A673 (cell line): ENCODE measurements around the gene TSHB. TPM values are rescaled to one million over a fixed set of nuclear protein-coding genes. Genes with fewer than 3 reads are reported as not detected.

Source experiments
- BruUV-seq: library from RNA; stranded (reverse); fragments of 400-500 nt; replicated peaks from 2 replicates; lab custom pipeline; 2021; lab: Mats Ljungman, UMichigan
- CTCF ChIA-PET: fragments of 300-600 bp; sonication (Branson Sonifier 250); formaldehyde crosslinking; loops from one replicate; lab custom pipeline; 2022; ENCODE audit warnings: antibody characterized with exemption; lab: Charles Lee
- POLR2A ChIA-PET: fragments of 300-600 bp; sonication (Branson Sonifier 250); formaldehyde crosslinking; loops from one replicate; lab custom pipeline; 2022; ENCODE audit warnings: antibody characterized with exemption; ENCODE audit not compliant: low non-redundant PET; lab: Charles Lee
- DNase-seq: peaks from one replicate; pipeline ENCODE4 v3.0.0-alpha.2; 2015; ENCODE audit warnings: low spot score
- H3K27ac ChIP-seq: fragments of 200-600 bp; sonication (generic); 2 replicates; pipeline ENCODE4 v1.5.1; 2016; ENCODE audit warnings: mixed run types, low read depth, mild to moderate bottlenecking, mixed read lengths, antibody characterized with exemption, low read length; ENCODE audit not compliant: poor library complexity, severe bottlenecking
- H3K27me3 ChIP-seq: fragments of 200-600 bp; sonication (generic); replicated peaks from 2 replicates; pipeline ENCODE4 v1.6.1; 2017; ENCODE audit warnings: mixed run types, low read depth, mild to moderate bottlenecking, mixed read lengths, antibody characterized with exemption, low read length; ENCODE audit not compliant: insufficient read depth, poor library complexity
- H3K36me3 ChIP-seq: fragments of 200-600 bp; sonication (generic); 2 replicates; pipeline ENCODE4 v1.6.1; 2016; ENCODE audit warnings: mixed run types, mild to moderate bottlenecking, mixed read lengths, antibody characterized with exemption, low read length; ENCODE audit not compliant: insufficient read depth, poor library complexity, severe bottlenecking
- H3K4me1 ChIP-seq: fragments of 200-600 bp; sonication (generic); 2 replicates; pipeline ENCODE4 v1.6.1; 2017; ENCODE audit warnings: mixed run types, mild to moderate bottlenecking, mixed read lengths, antibody characterized with exemption, low read length; ENCODE audit not compliant: insufficient read depth, poor library complexity, severe bottlenecking
- H3K4me3 ChIP-seq: fragments of 200-600 bp; sonication (generic); 2 replicates; pipeline ENCODE4 v1.5.1; 2016; ENCODE audit warnings: low read depth, mixed run types, mild to moderate bottlenecking, mixed read lengths, low read length; ENCODE audit not compliant: poor library complexity, severe bottlenecking
- H3K9me3 ChIP-seq: fragments of 200-600 bp; sonication (generic); 2 replicates; pipeline ENCODE4 v1.6.1; 2016; ENCODE audit warnings: mixed run types, low read depth, mild to moderate bottlenecking, mixed read lengths, antibody characterized with exemption, low read length; ENCODE audit not compliant: poor library complexity, severe bottlenecking
- EZH2 ChIP-seq: fragments of 200-600 bp; sonication (generic); IDR thresholded peaks from 2 replicates; pipeline ENCODE4 v1.6.1; 2017; ENCODE audit warnings: borderline replicate concordance, low read depth, mild to moderate bottlenecking, mixed read lengths, antibody characterized with exemption, low read length; ENCODE audit not compliant: poor library complexity, severe bottlenecking
- intact Hi-C: fragments of 100-400 bp; cut with micrococcal nuclease; formaldehyde crosslinking; loops from one replicate; pipeline ENCODE4 v1.10.0; 2022; ENCODE audit not compliant: unreplicated experiment
- total RNA-seq: library from RNA; stranded (reverse); gene quantifications from 2 replicates; pipeline ENCODE4 v1.2.3, GENCODE V29; 2021
- TF ChIP-seq, protein P1 (sequence below): fragments of 300-800, 200-600 bp; sonication (generic); conservative IDR thresholded peaks from 2 replicates; pipeline ENCODE4 v1.5.1; 2017; ENCODE audit warnings: low read depth, mild to moderate bottlenecking, antibody characterized with exemption, low read length, moderate library complexity, mixed read lengths

The TSHB gene
- total RNA-seq, 1 experiment from 2014 or later, result not detected

DNA sequence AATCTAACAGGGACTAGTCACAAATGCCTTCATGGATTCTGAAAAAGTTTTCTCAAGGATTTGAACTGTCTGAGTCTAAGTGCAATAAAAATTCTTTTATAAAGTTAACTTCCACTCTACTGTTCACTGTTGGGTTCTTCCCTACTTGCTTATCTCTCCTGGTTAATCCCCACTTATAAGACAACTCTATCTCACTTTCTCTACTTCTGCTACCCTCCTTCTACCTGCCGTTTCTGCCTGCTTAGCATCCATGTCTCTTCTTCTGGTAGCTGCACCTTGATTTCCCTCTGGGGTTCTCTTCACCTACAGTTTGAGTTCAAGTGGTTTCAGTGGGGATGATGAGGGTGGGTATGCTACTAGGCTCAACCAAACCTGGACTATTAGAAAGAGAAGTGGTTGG is 6.0 kb downstream of the TSHB start:
- H3K27me3 ChIP-seq, result no peaks in the 10 kb centered on the region
- CTCF ChIA-PET, result no interaction called here
- BruUV-seq, result no TSS peak

DNA sequence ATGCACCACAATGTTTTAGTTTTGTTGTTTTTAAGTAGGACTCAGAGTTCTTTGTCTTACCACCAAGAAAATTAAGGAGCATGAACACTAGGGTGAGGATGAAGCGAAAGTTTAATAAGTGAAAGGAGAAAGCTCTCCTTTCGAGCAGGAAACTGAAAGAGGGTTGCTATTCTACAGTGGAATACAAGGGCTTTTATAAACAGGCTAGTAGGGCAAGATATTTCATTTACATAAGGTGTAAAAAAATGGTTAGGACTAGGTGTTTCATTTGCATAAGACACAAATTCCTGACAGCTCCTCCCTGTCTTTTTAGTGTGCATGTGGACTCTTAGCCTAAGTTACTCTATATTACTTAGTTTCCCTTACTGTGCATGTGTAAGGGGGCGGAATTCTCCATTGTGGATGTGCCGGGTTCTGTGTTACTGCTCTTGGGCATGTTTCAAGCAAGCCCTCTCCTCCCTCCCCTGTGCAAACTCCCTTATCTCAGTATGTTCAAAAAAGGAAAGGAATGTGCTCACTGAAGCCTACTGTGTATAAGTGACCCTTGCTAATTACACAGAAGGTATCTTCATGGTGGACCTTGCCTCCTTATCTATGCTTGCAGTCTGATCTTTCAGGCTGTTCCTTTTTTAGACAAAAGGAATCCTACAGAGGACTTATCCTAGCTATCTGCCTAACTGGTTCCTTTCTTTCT is 7.3 kb downstream of the TSHB start:
- CTCF ChIA-PET, result no interaction called here
- no peak overlapping the region for H3K27ac ChIP-seq
- intact Hi-C loops, result no loop called here
- no peak for DNase-seq
- BruUV-seq, result no TSS peak
- H3K36me3 ChIP-seq, result no peaks in the 10 kb centered on the region
- H3K27me3 ChIP-seq, result no peaks in the 10 kb centered on the region
- no peaks in the 10 kb centered on the region for H3K9me3 ChIP-seq
- TF ChIP-seq EZH2, result no peak
- TF ChIP-seq, protein P1, sequence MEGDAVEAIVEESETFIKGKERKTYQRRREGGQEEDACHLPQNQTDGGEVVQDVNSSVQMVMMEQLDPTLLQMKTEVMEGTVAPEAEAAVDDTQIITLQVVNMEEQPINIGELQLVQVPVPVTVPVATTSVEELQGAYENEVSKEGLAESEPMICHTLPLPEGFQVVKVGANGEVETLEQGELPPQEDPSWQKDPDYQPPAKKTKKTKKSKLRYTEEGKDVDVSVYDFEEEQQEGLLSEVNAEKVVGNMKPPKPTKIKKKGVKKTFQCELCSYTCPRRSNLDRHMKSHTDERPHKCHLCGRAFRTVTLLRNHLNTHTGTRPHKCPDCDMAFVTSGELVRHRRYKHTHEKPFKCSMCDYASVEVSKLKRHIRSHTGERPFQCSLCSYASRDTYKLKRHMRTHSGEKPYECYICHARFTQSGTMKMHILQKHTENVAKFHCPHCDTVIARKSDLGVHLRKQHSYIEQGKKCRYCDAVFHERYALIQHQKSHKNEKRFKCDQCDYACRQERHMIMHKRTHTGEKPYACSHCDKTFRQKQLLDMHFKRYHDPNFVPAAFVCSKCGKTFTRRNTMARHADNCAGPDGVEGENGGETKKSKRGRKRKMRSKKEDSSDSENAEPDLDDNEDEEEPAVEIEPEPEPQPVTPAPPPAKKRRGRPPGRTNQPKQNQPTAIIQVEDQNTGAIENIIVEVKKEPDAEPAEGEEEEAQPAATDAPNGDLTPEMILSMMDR, result no peak
- POLR2A ChIA-PET, result no interaction called here
- no peak overlapping the region for H3K4me3 ChIP-seq
- H3K4me1 ChIP-seq, result no peaks in the 10 kb centered on the region

More for the DNA sequence above, 6.0 kb downstream of the TSHB start:
- no peak overlapping the region for H3K4me3 ChIP-seq
- intact Hi-C loops, result no loop called here
- POLR2A ChIA-PET, result no interaction called here
- no peaks in the 10 kb centered on the region for H3K4me1 ChIP-seq
- TF ChIP-seq, protein P1, result no peak
- no peak for TF ChIP-seq EZH2
- no peak for DNase-seq
- H3K27ac ChIP-seq, result no peak overlapping the region
- no peaks in the 10 kb centered on the region for H3K9me3 ChIP-seq
- H3K36me3 ChIP-seq, result no peaks in the 10 kb centered on the region

DNA sequence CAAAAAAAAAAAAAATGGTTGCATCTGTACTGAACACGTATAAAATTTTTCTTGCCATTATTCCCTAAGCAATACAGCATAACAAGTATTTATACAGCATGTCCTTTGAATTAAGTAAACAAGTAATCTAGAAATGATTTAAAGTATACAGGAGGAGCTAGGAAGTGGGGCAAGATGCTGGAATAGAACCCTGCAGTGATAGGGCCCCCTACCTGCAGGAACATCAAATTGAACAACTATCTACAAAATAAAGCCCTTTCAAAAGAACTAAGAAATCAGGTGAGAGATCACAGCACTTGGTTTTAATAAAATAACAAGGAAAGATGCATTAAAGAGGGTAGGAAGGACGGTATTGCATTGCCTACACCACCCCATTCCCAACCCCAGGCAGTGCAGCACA is 10.9 kb downstream of the TSHB start:
- DNase-seq, result no peak
- no peak overlapping the region for H3K27ac ChIP-seq
- no peaks in the 10 kb centered on the region for H3K9me3 ChIP-seq
- H3K4me3 ChIP-seq, result no peak overlapping the region
- BruUV-seq, result no TSS peak
- CTCF ChIA-PET, result no interaction called here
- intact Hi-C loops, result loop anchor here (5.0 kb wide), 1 partner anchor 58 kb away; no protein-coding TSS in a partner anchor
- no peaks in the 10 kb centered on the region for H3K27me3 ChIP-seq
- POLR2A ChIA-PET, result interaction anchor here (0.6 kb wide), 1 partner anchor 1298 kb away, joined by 3 read pairs; no protein-coding TSS in a partner anchor
- H3K36me3 ChIP-seq, result no peaks in the 10 kb centered on the region
- TF ChIP-seq EZH2, result no peak
- TF ChIP-seq, protein P1, result 0 out of 2 replicates have a peak, but pooled peaks have one; percentile 25
- no peaks in the 10 kb centered on the region for H3K4me1 ChIP-seq
